Uterus (tissue), 4 donors: ENCODE measurements around the gene NXPH1. TPM values are rescaled to one million over a fixed set of nuclear protein-coding genes. Genes with fewer than 3 reads are reported as not detected.

Experiments
- DNase-seq, 2 donors: peaks; one replicate each; pipeline ENCODE4 v3.0.0-alpha.2; 2019 to 2020
- H3K27ac ChIP-seq, 2 donors: fragments of 200-600 bp; sonication (generic); 1 replicate in 1 of 2; 2 replicates in 1 of 2; pipeline ENCODE4 v1.5.1; 2016 to 2018
- H3K27me3 ChIP-seq, 2 donors: fragments of 200-600 bp; sonication (generic); one replicate each; pipeline ENCODE4 v1.5.1; 2018 to 2019; ENCODE audit warnings: control low read depth in 1 of 2
- H3K36me3 ChIP-seq, 2 donors: fragments of 200-600 bp; sonication (generic); one replicate each; pipeline ENCODE4 v1.5.1; 2019; ENCODE audit warnings: control low read depth in 1 of 2
- H3K4me1 ChIP-seq, 2 donors: fragments of 200-600 bp; sonication (generic); one replicate each; pipeline ENCODE4 v1.5.1; 2018 to 2019; ENCODE audit warnings: control low read depth in 1 of 2
- H3K4me3 ChIP-seq, 2 donors: fragments of 200-600 bp; sonication (generic); 1 replicate in 1 of 2; 2 replicates in 1 of 2; pipeline ENCODE4 v1.5.1; 2018 to 2019; ENCODE audit warnings: mild to moderate bottlenecking in 1 of 2
- H3K9me3 ChIP-seq, 2 donors: fragments of 200-600 bp; sonication (generic); one replicate each; pipeline ENCODE4 v1.5.1; 2019; ENCODE audit warnings: control low read depth in 1 of 2
- CTCF ChIP-seq, 4 experiments: fragments of 200-600 bp in 2 of 4; fragments of 450-650 bp in 2 of 4; sonication (generic) in 2 of 4; IDR thresholded peaks; one replicate each; pipeline ENCODE4 v1.5.1; 2016 to 2019; ENCODE audit warnings: antibody characterized with exemption in 4 of 4, mild to moderate bottlenecking in 2 of 4, moderate library complexity in 1 of 4
- POLR2A ChIP-seq, 2 donors: fragments of 450-650 bp; IDR thresholded peaks; one replicate each; pipeline ENCODE4 v1.6.1; 2016; ENCODE audit warnings: antibody characterized with exemption in 2 of 2, mild to moderate bottlenecking in 1 of 2, moderate library complexity in 1 of 2
- intact Hi-C: fragments of 100-400 bp; cut with DNase I; formaldehyde crosslinking; loops from one replicate; pipeline ENCODE4 v1.15.1; 2023; ENCODE audit warnings: low total_unique reads
- total RNA-seq, 4 donors: library from RNA; depleted of rRNA in 3 of 4; stranded (reverse); fragments of >200 nt in 3 of 4; gene quantifications; one replicate each; pipeline versions ENCODE4 v1.1.0 to v1.2.4, GENCODE V29; 2014 to 2023
- donor health status: DM: yes; HTN: yes; CAD: no.

Gene NXPH1
- total RNA-seq, 4 donors from 2014 or later = 0.28 TPM; not detected in 3

GRCh38 chr7:8590791-8591190 lies 157.4 kb downstream of the NXPH1 start:
- Histone ChIP-seq H3K4me1 (no peaks in the 10 kb centered on the region), H3K9me3 (no peaks in the 10 kb centered on the region), H3K27ac (no peak overlapping the region), H3K4me3 (no peak overlapping the region), H3K36me3 (no peaks in the 10 kb centered on the region), H3K27me3 (no peaks in the 10 kb centered on the region)
- TF ChIP-seq POLR2A (IDR thresholded peaks at IDR 0.05) (no peak), CTCF (IDR thresholded peaks at IDR 0.05) (no peak)
- no peak for DNase-seq
- intact Hi-C loops = no loop called here

- TF ChIP-seq CTCF (IDR thresholded peaks at IDR 0.05) (no peak), POLR2A (IDR thresholded peaks at IDR 0.05) (no peak)
- H3K27ac ChIP-seq = no peak overlapping the region
- H3K4me1 ChIP-seq = no peaks in the 10 kb centered on the region
- H3K27me3 ChIP-seq = no peaks in the 10 kb centered on the region
- H3K4me3 ChIP-seq = no peak overlapping the region
- H3K36me3 ChIP-seq = no peaks in the 10 kb centered on the region
- intact Hi-C loops = no loop called here
- H3K9me3 ChIP-seq = no peaks in the 10 kb centered on the region
- DNase-seq = no peak
Measured at GRCh38 chr7:8591289-8591688, 157.9 kb downstream of the NXPH1 start.

- no peaks in the 10 kb centered on the region for H3K27me3 ChIP-seq
- no peaks in the 10 kb centered on the region for H3K36me3 ChIP-seq
- no peak for TF ChIP-seq POLR2A (IDR thresholded peaks at IDR 0.05)
- TF ChIP-seq CTCF (IDR thresholded peaks at IDR 0.05) = no peak
- DNase-seq = no peak
- H3K27ac ChIP-seq = no peak overlapping the region
- intact Hi-C loops = no loop called here
- no peaks in the 10 kb centered on the region for H3K9me3 ChIP-seq
- no peaks in the 10 kb centered on the region for H3K4me1 ChIP-seq
- no peak overlapping the region for H3K4me3 ChIP-seq
Measured at GRCh38 chr7:8592167-8592566, 158.8 kb downstream of the NXPH1 start.

DNA sequence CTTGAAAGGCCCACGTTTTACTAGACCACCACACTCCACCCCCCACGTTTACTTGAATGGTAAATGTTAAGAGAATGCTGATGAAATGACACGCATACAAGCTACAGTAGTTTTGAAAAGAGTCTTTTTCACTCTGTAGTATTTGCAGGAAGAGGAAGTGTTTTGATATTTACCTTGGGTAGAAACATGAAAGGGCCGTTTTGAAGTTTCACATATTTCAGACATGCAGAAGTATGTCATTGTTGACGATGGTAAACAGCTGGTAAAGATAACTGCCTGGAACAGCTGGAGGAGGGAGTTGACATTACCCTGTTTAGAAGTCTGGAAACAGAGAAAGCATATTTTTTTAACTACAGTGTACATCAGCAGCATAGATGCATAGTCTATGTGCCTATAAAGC lies 160.7 kb downstream of the NXPH1 start:
- no peak overlapping the region for H3K27ac ChIP-seq
- H3K4me1 ChIP-seq = no peaks in the 10 kb centered on the region
- TF ChIP-seq CTCF (IDR thresholded peaks at IDR 0.05) = no peak
- no peak for TF ChIP-seq POLR2A (IDR thresholded peaks at IDR 0.05)
- intact Hi-C loops = no loop called here
- no peak overlapping the region for H3K4me3 ChIP-seq
- H3K9me3 ChIP-seq = no peaks in the 10 kb centered on the region
- DNase-seq = no peak
- no peaks in the 10 kb centered on the region for H3K36me3 ChIP-seq
- no peaks in the 10 kb centered on the region for H3K27me3 ChIP-seq

GRCh38 chr7:8597565-8597964 lies 164.2 kb downstream of the NXPH1 start:
- TF ChIP-seq CTCF (IDR thresholded peaks at IDR 0.05) = no peak
- intact Hi-C loops = no loop called here
- H3K27me3 ChIP-seq = no peaks in the 10 kb centered on the region
- no peaks in the 10 kb centered on the region for H3K4me1 ChIP-seq
- no peak for DNase-seq
- H3K4me3 ChIP-seq = no peak overlapping the region
- no peaks in the 10 kb centered on the region for H3K36me3 ChIP-seq
- no peak overlapping the region for H3K27ac ChIP-seq
- no peaks in the 10 kb centered on the region for H3K9me3 ChIP-seq
